Measurements from ENCODE around the gene PLEKHB1.

Gene PLEKHB1

GRCh38 chr11:73650400-73650799 lies 4.0 kb downstream of the PLEKHB1 start:
- TF ChIP-seq TAF1 (IDR thresholded peaks at IDR 0.05; ENCODE audit: borderline replicate concordance, low read depth, low read length) (no peak), POLR2AphosphoS5 (IDR thresholded peaks at IDR 0.05; ENCODE audit: low read depth, low read length) (no peak), POLR2A (IDR thresholded peaks at IDR 0.05; ENCODE audit: low read depth, low read length) (no peak)
- FAIRE-seq, result no peak
- DNase-seq (ENCODE audit: insufficient read length), result no peak

- TF ChIP-seq POLR2A (IDR thresholded peaks at IDR 0.05; ENCODE audit: low read depth, low read length) (no peak), POLR2AphosphoS5 (IDR thresholded peaks at IDR 0.05; ENCODE audit: low read depth, low read length) (no peak), TAF1 (IDR thresholded peaks at IDR 0.05; ENCODE audit: borderline replicate concordance, low read depth, low read length) (no peak)
- DNase-seq (ENCODE audit: insufficient read length) (no peak), FAIRE-seq (no peak)
Observed at GRCh38 chr11:73651252-73651651, 4.9 kb downstream of the PLEKHB1 start.

GRCh38 chr11:73651661-73652045 lies 5.3 kb downstream of the PLEKHB1 start:
- FAIRE-seq (no peak), DNase-seq (ENCODE audit: insufficient read length) (no peak)
- TF ChIP-seq POLR2AphosphoS5 (IDR thresholded peaks at IDR 0.05; ENCODE audit: low read depth, low read length) (no peak), TAF1 (IDR thresholded peaks at IDR 0.05; ENCODE audit: borderline replicate concordance, low read depth, low read length) (no peak), POLR2A (IDR thresholded peaks at IDR 0.05; ENCODE audit: low read depth, low read length) (no peak)

GRCh38 chr11:73652046-73652730 lies 5.8 kb downstream of the PLEKHB1 start:
- no peak for DNase-seq (ENCODE audit: insufficient read length)
- no peak for FAIRE-seq
- TF ChIP-seq POLR2AphosphoS5 (IDR thresholded peaks at IDR 0.05; ENCODE audit: low read depth, low read length) (no peak), POLR2A (IDR thresholded peaks at IDR 0.05; ENCODE audit: low read depth, low read length) (no peak), TAF1 (IDR thresholded peaks at IDR 0.05; ENCODE audit: borderline replicate concordance, low read depth, low read length) (no peak)

- DNase-seq (ENCODE audit: insufficient read length), result no peak
- TF ChIP-seq POLR2AphosphoS5 (IDR thresholded peaks at IDR 0.05; ENCODE audit: low read depth, low read length), result no peak
- TF ChIP-seq POLR2A (IDR thresholded peaks at IDR 0.05; ENCODE audit: low read depth, low read length), result no peak
- no peak for TF ChIP-seq TAF1 (IDR thresholded peaks at IDR 0.05; ENCODE audit: borderline replicate concordance, low read depth, low read length)
- FAIRE-seq, result no peak
Observed at GRCh38 chr11:73652856-73653559, 6.6 kb downstream of the PLEKHB1 start.

GRCh38 chr11:73653996-73654395 lies 7.6 kb downstream of the PLEKHB1 start:
- FAIRE-seq (no peak), DNase-seq (ENCODE audit: insufficient read length) (no peak)
- no peak for TF ChIP-seq POLR2A (IDR thresholded peaks at IDR 0.05; ENCODE audit: low read depth, low read length)
- no peak for TF ChIP-seq POLR2AphosphoS5 (IDR thresholded peaks at IDR 0.05; ENCODE audit: low read depth, low read length)
- no peak for TF ChIP-seq TAF1 (IDR thresholded peaks at IDR 0.05; ENCODE audit: borderline replicate concordance, low read depth, low read length)

GRCh38 chr11:73654482-73655021 lies 8.2 kb downstream of the PLEKHB1 start:
- no peak for FAIRE-seq
- DNase-seq (ENCODE audit: insufficient read length), result no peak
- TF ChIP-seq POLR2A (IDR thresholded peaks at IDR 0.05; ENCODE audit: low read depth, low read length), result no peak
- TF ChIP-seq TAF1 (IDR thresholded peaks at IDR 0.05; ENCODE audit: borderline replicate concordance, low read depth, low read length), result no peak
- no peak for TF ChIP-seq POLR2AphosphoS5 (IDR thresholded peaks at IDR 0.05; ENCODE audit: low read depth, low read length)

- no peak for FAIRE-seq
- no peak for TF ChIP-seq POLR2A (IDR thresholded peaks at IDR 0.05; ENCODE audit: low read depth, low read length)
- TF ChIP-seq TAF1 (IDR thresholded peaks at IDR 0.05; ENCODE audit: borderline replicate concordance, low read depth, low read length), result no peak
- TF ChIP-seq POLR2AphosphoS5 (IDR thresholded peaks at IDR 0.05; ENCODE audit: low read depth, low read length), result no peak
Observed at GRCh38 chr11:73655686-73656085, 9.3 kb downstream of the PLEKHB1 start.

GRCh38 chr11:73656985-73657384 lies 10.6 kb downstream of the PLEKHB1 start:
- DNase-seq (ENCODE audit: insufficient read length) (no peak), FAIRE-seq (no peak)
- TF ChIP-seq TAF1 (IDR thresholded peaks at IDR 0.05; ENCODE audit: borderline replicate concordance, low read depth, low read length) (no peak), POLR2A (IDR thresholded peaks at IDR 0.05; ENCODE audit: low read depth, low read length) (no peak), POLR2AphosphoS5 (IDR thresholded peaks at IDR 0.05; ENCODE audit: low read depth, low read length) (no peak)

More at GRCh38 chr11:73655686-73656085, 9.3 kb downstream of the PLEKHB1 start:
- DNase-seq (ENCODE audit: insufficient read length), result no peak

GRCh38 chr11:73659961-73660360 lies 13.6 kb downstream of the PLEKHB1 start:
- no peak for TF ChIP-seq POLR2AphosphoS5 (IDR thresholded peaks at IDR 0.05; ENCODE audit: low read depth, low read length)
- TF ChIP-seq TAF1 (IDR thresholded peaks at IDR 0.05; ENCODE audit: borderline replicate concordance, low read depth, low read length), result no peak
- no peak for TF ChIP-seq POLR2A (IDR thresholded peaks at IDR 0.05; ENCODE audit: low read depth, low read length)
- FAIRE-seq, result no peak
- DNase-seq (ENCODE audit: insufficient read length), result no peak

- no peak for DNase-seq (ENCODE audit: insufficient read length)
- TF ChIP-seq POLR2A (IDR thresholded peaks at IDR 0.05; ENCODE audit: low read depth, low read length), result no peak
- no peak for TF ChIP-seq POLR2AphosphoS5 (IDR thresholded peaks at IDR 0.05; ENCODE audit: low read depth, low read length)
- no peak for TF ChIP-seq TAF1 (IDR thresholded peaks at IDR 0.05; ENCODE audit: borderline replicate concordance, low read depth, low read length)
- FAIRE-seq, result no peak
Observed at GRCh38 chr11:73660497-73661034, 14.2 kb downstream of the PLEKHB1 start.

All from GM12892 (cell line).